ENCODE measurements around the gene ESPN. TPM values are rescaled to one million over a fixed set of nuclear protein-coding genes. Genes with fewer than 3 reads are reported as not detected.

ESPN gene
- total RNA-seq, 2 experiments from 2014 or later, result not detected

DNA sequence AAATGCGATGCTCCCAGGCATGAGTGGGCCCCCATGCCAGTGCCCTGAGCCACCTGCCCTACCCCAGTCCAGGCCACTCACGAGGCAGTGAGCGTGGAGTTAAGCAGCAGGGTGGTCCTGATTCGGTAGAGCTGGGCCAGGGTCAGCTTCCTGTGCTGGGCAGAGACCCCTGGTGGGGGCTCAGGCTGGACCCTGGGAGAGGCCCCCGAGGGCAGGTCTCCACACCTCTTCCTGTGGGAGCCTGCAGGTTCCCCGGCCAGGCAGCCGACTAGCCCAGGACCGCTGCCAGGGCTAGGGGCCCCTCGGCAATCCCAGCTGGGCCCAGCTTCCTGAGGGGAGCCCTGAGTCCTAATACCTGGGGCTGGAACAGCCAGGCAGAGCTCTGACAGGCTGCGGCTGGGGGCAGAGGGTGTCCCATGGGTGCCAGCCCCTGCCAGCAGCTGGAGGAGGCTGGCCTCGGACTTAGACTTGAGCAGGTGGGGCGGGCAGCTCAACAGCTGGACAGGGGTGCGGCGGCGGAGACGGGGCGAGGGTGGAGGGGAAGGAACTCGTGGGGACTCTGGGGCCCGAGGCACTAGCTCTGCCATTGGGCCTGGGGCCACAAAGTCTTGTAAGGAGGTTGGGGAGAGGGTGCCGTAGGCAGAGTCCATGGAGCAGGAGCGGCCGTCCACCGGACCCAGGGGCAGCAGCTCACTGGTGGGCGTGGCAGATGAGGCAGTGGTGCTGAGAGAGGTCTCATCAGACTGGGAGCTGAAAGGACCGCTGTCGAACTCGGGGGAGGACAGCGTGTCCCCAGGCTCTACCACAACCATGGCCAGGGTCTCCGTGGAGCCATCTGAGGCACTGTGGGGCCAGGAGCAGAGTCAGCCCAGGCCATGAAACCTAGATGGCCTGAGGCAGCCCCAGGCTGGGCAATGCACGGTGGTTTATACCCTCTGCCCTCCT lies 43.4 kb downstream of the ESPN start:
- BruUV-seq (replicated peaks), result no TSS peak
- Histone ChIP-seq H4K20me1 (ENCODE audit: insufficient read depth, low read length) (no peaks in the 10 kb centered on the region), H3K36me3 (ENCODE audit: insufficient read depth, low read length) (no peaks in the 10 kb centered on the region), H3K79me2 (ENCODE audit: insufficient read depth, low read depth, low read length) (no peaks in the 10 kb centered on the region), H3K27ac (ENCODE audit: low read depth, low read length, poor library complexity, severe bottlenecking) (no peak overlapping the region), H3K4me2 (ENCODE audit: low read length) (no peak overlapping the region), H3K4me1 (ENCODE audit: insufficient read depth, low read length, poor library complexity, severe bottlenecking) (no peaks in the 10 kb centered on the region), H2AFZ (ENCODE audit: low read length) (no peak overlapping the region), H3K4me3 (ENCODE audit: low read depth, low read length, poor library complexity, severe bottlenecking) (no peak overlapping the region), H3K9me2 (ENCODE audit: insufficient read depth, low read length) (no peaks in the 10 kb centered on the region), H3K9me3 (ENCODE audit: low read length) (no peaks in the 10 kb centered on the region)
- intact Hi-C loops (cut with micrococcal nuclease; ENCODE audit: unreplicated experiment), result no loop called here
- CTCF ChIA-PET (ENCODE audit: unreplicated experiment), result no interaction called here
- TF ChIP-seq CTCF (conservative IDR thresholded peaks at IDR 0.05; ENCODE audit: low read length) (no peak), EZH2phosphoT487 (IDR thresholded peaks at IDR 0.05; ENCODE audit: borderline replicate concordance, low read depth, low read length) (no peak)
- POLR2A ChIA-PET, result no interaction called here
- no peak for DNase-seq (ENCODE audit: low spot score)

DNA sequence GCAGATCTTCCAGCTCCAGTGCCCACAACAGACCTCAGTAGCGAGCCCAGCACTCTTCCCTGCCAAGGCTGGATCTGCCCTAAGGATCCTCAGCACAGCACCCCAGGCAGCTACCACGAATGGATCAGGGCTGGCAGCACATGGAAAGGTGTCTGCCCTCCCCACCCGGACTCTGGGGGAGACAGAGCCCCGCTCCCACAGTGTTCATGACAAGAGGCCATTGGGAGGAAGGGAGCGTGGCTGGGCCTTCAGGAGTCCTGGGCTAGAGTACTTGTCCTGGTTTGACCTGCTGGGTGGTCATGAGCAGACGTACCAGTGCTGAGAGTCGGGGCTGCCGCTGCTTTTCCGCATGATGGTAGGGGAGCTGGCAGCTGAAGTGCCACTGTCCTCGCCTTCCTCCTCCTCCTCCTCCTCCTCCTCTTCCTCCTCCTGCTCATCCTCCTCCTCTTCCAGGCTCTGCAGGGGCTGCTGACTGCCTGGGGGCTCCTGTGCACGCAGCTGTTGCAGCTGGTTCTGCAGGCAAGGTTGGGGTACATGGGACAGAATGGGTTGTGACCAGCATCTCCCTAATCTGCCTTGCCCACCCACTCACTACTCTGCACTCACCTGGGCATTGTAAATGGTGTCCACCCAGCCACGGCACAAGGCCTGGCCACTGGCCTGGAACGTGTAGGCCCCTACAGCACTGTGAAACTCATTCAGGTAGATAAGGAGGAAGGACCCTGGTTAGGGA lies 44.3 kb downstream of the ESPN start:
- Histone ChIP-seq H3K36me3 (ENCODE audit: insufficient read depth, low read length) (no peaks in the 10 kb centered on the region), H3K4me1 (ENCODE audit: insufficient read depth, low read length, poor library complexity, severe bottlenecking) (no peaks in the 10 kb centered on the region), H3K4me2 (ENCODE audit: low read length) (no peak overlapping the region), H2AFZ (ENCODE audit: low read length) (no peak overlapping the region), H3K27ac (ENCODE audit: low read depth, low read length, poor library complexity, severe bottlenecking) (no peak overlapping the region), H3K9me3 (ENCODE audit: low read length) (no peaks in the 10 kb centered on the region), H4K20me1 (ENCODE audit: insufficient read depth, low read length) (no peaks in the 10 kb centered on the region), H3K9me2 (ENCODE audit: insufficient read depth, low read length) (no peaks in the 10 kb centered on the region), H3K79me2 (ENCODE audit: insufficient read depth, low read depth, low read length) (no peaks in the 10 kb centered on the region), H3K4me3 (ENCODE audit: low read depth, low read length, poor library complexity, severe bottlenecking) (no peak overlapping the region)
- TF ChIP-seq EZH2phosphoT487 (IDR thresholded peaks at IDR 0.05; ENCODE audit: borderline replicate concordance, low read depth, low read length) (no peak), CTCF (conservative IDR thresholded peaks at IDR 0.05; ENCODE audit: low read length) (no peak)
- no TSS peak for BruUV-seq (replicated peaks)
- ChIA-PET POLR2A (no interaction called here), CTCF (ENCODE audit: unreplicated experiment) (no interaction called here)
- intact Hi-C loops (cut with micrococcal nuclease; ENCODE audit: unreplicated experiment), result no loop called here
- DNase-seq (ENCODE audit: low spot score), result no peak

Measured in OCI-LY7 (cell line).